Measurements from ENCODE around the gene MYCBP. TPM values are rescaled to one million over a fixed set of nuclear protein-coding genes. Genes with fewer than 3 reads are reported as not detected.
A peak's percentile ranks its signal among the peaks of the same experiment; 100 is the strongest.

Gene MYCBP
- total RNA-seq, 1 experiment from 2014 or later: 31.6 TPM

DNA sequence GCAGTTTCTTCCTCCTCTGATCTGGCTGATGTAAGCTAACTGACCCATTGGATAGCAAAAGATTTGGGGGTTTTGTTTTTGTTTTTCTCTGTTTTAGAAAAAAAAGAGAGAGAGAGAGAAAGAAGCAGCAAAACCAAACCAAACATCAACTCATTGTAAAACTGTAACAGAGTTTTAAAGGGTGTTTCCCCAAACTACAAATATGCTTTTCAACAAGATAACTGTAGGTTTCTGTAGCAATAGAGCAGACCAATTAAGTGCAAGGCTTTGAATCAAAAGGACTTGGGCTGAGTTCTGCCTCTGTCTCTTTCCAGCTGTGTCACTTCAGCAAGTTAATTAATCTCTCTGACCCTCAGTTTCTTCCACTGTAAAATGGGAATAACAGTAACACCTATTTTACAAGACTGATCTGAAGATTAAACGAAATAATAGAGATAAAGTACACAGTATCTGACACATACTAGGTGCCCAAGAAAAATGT is 58.1 kb downstream of the MYCBP start:
- TF ChIP-seq EZH2 (IDR thresholded peaks at IDR 0.05; ENCODE audit: borderline replicate concordance, low read depth, low read length, poor library complexity, severe bottlenecking): no peak
- TF ChIP-seq, protein P1, sequence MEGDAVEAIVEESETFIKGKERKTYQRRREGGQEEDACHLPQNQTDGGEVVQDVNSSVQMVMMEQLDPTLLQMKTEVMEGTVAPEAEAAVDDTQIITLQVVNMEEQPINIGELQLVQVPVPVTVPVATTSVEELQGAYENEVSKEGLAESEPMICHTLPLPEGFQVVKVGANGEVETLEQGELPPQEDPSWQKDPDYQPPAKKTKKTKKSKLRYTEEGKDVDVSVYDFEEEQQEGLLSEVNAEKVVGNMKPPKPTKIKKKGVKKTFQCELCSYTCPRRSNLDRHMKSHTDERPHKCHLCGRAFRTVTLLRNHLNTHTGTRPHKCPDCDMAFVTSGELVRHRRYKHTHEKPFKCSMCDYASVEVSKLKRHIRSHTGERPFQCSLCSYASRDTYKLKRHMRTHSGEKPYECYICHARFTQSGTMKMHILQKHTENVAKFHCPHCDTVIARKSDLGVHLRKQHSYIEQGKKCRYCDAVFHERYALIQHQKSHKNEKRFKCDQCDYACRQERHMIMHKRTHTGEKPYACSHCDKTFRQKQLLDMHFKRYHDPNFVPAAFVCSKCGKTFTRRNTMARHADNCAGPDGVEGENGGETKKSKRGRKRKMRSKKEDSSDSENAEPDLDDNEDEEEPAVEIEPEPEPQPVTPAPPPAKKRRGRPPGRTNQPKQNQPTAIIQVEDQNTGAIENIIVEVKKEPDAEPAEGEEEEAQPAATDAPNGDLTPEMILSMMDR (conservative IDR thresholded peaks at IDR 0.05; ENCODE audit: low read depth, low read length): no peak
- intact Hi-C loops (cut with micrococcal nuclease; ENCODE audit: unreplicated experiment): loop anchor here (5.0 kb wide), 2 partner anchors 88 to 788 kb away; no protein-coding TSS in a partner anchor
- no peak for DNase-seq (ENCODE audit: low spot score)
- Histone ChIP-seq H3K4me3 (ENCODE audit: low read depth, low read length, poor library complexity, severe bottlenecking) (no peak overlapping the region), H3K9me3 (ENCODE audit: low read depth, low read length, poor library complexity, severe bottlenecking) (peaks cover 4% of the 10 kb centered on the region), H3K27me3 (replicated peaks; ENCODE audit: insufficient read depth, low read depth, low read length, poor library complexity) (no peaks in the 10 kb centered on the region), H3K4me1 (ENCODE audit: insufficient read depth, low read length, poor library complexity, severe bottlenecking) (peaks cover 13% of the 10 kb centered on the region), H3K27ac (ENCODE audit: low read depth, low read length, poor library complexity, severe bottlenecking) (no peak overlapping the region), H3K36me3 (ENCODE audit: insufficient read depth, low read length, poor library complexity, severe bottlenecking) (no peaks in the 10 kb centered on the region)
- POLR2A ChIA-PET (ENCODE audit: low non-redundant PET): no interaction called here
- CTCF ChIA-PET: no interaction called here
- BruUV-seq (replicated peaks): no TSS peak

DNA sequence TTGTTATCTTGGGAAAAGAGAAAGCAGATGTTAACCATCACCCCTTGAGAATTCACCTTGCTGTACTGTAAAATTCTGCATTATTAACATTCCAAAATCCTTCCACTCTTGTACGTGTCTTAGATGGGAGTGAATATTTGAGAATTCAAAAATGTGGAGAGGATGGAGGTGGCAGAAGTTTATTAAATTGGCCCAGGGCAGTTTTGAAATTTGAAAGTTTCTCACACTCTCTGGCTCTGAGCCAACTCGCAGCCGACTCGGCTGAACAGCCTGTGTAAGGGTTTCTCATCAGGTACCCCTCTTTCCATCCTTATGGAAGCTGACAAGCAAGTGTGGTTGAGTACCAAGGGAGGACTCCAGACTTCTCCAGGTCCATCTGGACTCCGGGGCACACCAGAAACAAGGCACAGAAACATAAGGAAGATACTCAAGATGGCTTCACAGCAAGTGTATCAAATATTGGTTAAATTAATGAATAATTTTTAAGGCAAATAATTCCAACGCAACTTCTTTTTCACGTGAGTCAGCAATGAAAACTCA is 58.6 kb downstream of the MYCBP start:
- TF ChIP-seq, protein P1 (conservative IDR thresholded peaks at IDR 0.05; ENCODE audit: low read depth, low read length): no peak
- TF ChIP-seq EZH2 (IDR thresholded peaks at IDR 0.05; ENCODE audit: borderline replicate concordance, low read depth, low read length, poor library complexity, severe bottlenecking): no peak
- no peaks in the 10 kb centered on the region for H3K36me3 ChIP-seq (ENCODE audit: insufficient read depth, low read length, poor library complexity, severe bottlenecking)
- CTCF ChIA-PET: no interaction called here
- H3K27ac ChIP-seq (ENCODE audit: low read depth, low read length, poor library complexity, severe bottlenecking): no peak overlapping the region
- no peak overlapping the region for H3K4me3 ChIP-seq (ENCODE audit: low read depth, low read length, poor library complexity, severe bottlenecking)
- POLR2A ChIA-PET (ENCODE audit: low non-redundant PET): no interaction called here
- H3K9me3 ChIP-seq (ENCODE audit: low read depth, low read length, poor library complexity, severe bottlenecking): peaks cover 4% of the 10 kb centered on the region
- intact Hi-C loops (cut with micrococcal nuclease; ENCODE audit: unreplicated experiment): no loop called here
- H3K27me3 ChIP-seq (replicated peaks; ENCODE audit: insufficient read depth, low read depth, low read length, poor library complexity): no peaks in the 10 kb centered on the region
- BruUV-seq (replicated peaks): no TSS peak
- DNase-seq (ENCODE audit: low spot score): no peak
- H3K4me1 ChIP-seq (ENCODE audit: insufficient read depth, low read length, poor library complexity, severe bottlenecking): peaks cover 13% of the 10 kb centered on the region

DNA sequence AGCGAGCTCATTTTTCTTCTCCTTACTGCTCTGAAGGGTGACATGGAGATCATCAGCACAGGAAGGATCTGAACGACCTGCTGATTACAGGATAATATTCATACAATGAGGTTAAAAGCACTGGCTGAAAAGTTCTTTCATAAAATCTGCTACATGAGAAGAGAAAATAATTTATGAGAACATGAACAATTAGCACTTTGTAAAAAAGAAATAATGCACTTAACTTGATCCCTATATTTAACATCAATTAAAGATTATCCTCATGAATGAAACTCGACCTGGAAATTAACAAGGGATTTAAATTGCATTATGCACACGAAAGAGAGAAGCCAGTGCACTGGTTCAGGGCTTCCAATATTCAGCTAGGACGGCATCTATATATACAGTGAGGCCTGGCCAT is 60.2 kb downstream of the MYCBP start:
- Histone ChIP-seq H3K4me3 (ENCODE audit: low read depth, low read length, poor library complexity, severe bottlenecking) (no peak overlapping the region), H3K4me1 (ENCODE audit: insufficient read depth, low read length, poor library complexity, severe bottlenecking) (peaks cover 8% of the 10 kb centered on the region), H3K27ac (ENCODE audit: low read depth, low read length, poor library complexity, severe bottlenecking) (no peak overlapping the region), H3K27me3 (replicated peaks; ENCODE audit: insufficient read depth, low read depth, low read length, poor library complexity) (no peaks in the 10 kb centered on the region), H3K9me3 (ENCODE audit: low read depth, low read length, poor library complexity, severe bottlenecking) (peaks cover 4% of the 10 kb centered on the region), H3K36me3 (ENCODE audit: insufficient read depth, low read length, poor library complexity, severe bottlenecking) (no peaks in the 10 kb centered on the region)
- peak; percentile 61 for DNase-seq (ENCODE audit: low spot score)
- ChIA-PET CTCF (no interaction called here), POLR2A (ENCODE audit: low non-redundant PET) (interaction anchor here (0.5 kb wide), 1 partner anchor 88 kb away, joined by 4 read pairs; no protein-coding TSS in a partner anchor)
- intact Hi-C loops (cut with micrococcal nuclease; ENCODE audit: unreplicated experiment): no loop called here
- no TSS peak for BruUV-seq (replicated peaks)
- TF ChIP-seq, protein P1 (conservative IDR thresholded peaks at IDR 0.05; ENCODE audit: low read depth, low read length): no peak
- no peak for TF ChIP-seq EZH2 (IDR thresholded peaks at IDR 0.05; ENCODE audit: borderline replicate concordance, low read depth, low read length, poor library complexity, severe bottlenecking)

Other genes with a start within 250 kb of the MYCBP start
- gene RRAGC, start 13.6 kb downstream of the MYCBP start, total RNA-seq (2021): 19.9 and 26.0 TPM in 2 replicates
- gene GJA9, start 8.2 kb upstream of the MYCBP start, total RNA-seq (2021): not detected in 2 replicates
- gene RHBDL2, start 68.5 kb upstream of the MYCBP start, total RNA-seq (2021): not detected in 2 replicates
- gene AKIRIN1, start 117.9 kb upstream of the MYCBP start, total RNA-seq (2021): 76.3 and 87.0 TPM in 2 replicates
- gene NDUFS5, start 153.0 kb upstream of the MYCBP start, total RNA-seq (2021): 279 and 284 TPM in 2 replicates